GM12874 (cell line): ENCODE measurements around the gene FSD1.

Experiments
- TF ChIP-seq, protein P1 (sequence below): IDR thresholded peaks from 2 replicates; pipeline ENCODE4 v1.5.1; 2011; ENCODE audit warnings: low read depth, mild to moderate bottlenecking, control low read depth, low read length, moderate library complexity; ENCODE audit not compliant: insufficient read depth

Gene FSD1

DNA sequence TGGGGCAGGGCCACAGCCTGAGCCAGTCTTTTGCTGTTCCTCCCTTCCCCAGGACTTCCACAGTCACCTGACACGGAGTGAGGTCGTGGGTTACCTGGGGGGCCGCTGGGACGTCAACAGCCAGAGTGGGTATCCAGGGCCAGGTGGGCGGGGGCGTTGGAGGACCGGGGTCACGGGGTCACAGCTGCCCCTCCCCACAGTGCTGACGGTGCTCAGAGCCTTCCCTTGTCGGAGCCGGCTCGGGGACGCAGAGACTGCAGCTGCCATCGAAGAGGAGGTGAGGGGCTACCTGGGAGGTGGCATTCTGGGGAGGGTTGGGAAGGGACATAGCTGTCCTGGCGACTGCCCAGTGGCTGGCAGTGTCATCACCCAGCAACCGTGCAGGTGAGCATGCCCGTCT lies 50.5 kb downstream of the FSD1 start:
- TF ChIP-seq, protein P1, sequence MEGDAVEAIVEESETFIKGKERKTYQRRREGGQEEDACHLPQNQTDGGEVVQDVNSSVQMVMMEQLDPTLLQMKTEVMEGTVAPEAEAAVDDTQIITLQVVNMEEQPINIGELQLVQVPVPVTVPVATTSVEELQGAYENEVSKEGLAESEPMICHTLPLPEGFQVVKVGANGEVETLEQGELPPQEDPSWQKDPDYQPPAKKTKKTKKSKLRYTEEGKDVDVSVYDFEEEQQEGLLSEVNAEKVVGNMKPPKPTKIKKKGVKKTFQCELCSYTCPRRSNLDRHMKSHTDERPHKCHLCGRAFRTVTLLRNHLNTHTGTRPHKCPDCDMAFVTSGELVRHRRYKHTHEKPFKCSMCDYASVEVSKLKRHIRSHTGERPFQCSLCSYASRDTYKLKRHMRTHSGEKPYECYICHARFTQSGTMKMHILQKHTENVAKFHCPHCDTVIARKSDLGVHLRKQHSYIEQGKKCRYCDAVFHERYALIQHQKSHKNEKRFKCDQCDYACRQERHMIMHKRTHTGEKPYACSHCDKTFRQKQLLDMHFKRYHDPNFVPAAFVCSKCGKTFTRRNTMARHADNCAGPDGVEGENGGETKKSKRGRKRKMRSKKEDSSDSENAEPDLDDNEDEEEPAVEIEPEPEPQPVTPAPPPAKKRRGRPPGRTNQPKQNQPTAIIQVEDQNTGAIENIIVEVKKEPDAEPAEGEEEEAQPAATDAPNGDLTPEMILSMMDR, result no peak

DNA sequence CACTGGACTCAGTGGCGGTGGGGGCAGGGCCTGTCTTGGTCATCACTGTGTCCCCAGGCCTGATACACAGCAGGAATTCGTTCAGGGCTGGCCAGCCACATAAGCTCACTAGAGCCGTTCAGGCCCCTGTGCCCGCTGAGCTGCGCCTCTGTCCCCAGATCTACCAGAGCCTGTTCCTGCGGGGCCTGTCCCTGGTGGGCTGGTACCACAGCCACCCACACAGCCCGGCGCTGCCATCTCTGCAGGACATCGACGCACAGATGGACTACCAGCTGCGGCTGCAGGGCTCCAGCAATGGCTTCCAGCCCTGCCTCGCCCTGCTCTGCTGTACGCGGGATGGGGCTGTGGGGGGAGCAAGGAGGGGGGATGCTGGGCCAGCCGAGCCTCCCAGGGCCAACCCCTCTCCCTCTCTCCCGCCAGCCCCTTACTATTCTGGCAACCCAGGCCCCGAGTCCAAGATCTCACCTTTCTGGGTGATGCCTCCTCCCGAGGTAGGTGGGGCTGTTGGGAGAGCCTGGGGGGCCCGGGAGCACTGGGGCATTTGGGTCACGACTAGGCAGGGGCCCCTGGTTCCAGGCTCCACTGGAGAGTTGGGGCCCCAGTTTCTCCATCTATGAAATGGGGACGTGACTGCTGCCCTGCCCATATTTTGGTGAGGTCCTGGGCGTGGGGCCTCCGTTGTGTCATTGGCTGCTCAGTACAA lies 52.8 kb downstream of the FSD1 start:
- TF ChIP-seq, protein P1, result no peak

DNA sequence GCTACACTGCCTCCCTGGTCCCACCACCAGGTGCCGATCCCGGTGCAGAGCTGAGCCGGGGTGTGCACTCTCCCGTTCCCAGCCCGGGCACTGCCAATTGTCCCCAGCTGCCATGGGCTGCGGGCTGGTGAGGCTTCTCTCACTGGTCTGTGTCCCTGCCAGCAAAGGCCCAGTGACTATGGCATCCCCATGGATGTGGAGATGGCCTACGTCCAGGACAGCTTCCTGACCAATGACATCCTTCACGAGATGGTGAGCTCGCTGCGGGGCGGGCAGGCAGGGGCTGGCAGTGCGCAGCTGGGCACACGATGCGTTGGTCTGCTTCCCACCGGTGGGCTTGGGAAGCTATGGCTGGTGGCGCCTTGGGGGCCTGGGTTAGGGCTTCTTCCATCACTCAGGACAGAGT lies 53.5 kb downstream of the FSD1 start:
- TF ChIP-seq, protein P1, result no peak

DNA sequence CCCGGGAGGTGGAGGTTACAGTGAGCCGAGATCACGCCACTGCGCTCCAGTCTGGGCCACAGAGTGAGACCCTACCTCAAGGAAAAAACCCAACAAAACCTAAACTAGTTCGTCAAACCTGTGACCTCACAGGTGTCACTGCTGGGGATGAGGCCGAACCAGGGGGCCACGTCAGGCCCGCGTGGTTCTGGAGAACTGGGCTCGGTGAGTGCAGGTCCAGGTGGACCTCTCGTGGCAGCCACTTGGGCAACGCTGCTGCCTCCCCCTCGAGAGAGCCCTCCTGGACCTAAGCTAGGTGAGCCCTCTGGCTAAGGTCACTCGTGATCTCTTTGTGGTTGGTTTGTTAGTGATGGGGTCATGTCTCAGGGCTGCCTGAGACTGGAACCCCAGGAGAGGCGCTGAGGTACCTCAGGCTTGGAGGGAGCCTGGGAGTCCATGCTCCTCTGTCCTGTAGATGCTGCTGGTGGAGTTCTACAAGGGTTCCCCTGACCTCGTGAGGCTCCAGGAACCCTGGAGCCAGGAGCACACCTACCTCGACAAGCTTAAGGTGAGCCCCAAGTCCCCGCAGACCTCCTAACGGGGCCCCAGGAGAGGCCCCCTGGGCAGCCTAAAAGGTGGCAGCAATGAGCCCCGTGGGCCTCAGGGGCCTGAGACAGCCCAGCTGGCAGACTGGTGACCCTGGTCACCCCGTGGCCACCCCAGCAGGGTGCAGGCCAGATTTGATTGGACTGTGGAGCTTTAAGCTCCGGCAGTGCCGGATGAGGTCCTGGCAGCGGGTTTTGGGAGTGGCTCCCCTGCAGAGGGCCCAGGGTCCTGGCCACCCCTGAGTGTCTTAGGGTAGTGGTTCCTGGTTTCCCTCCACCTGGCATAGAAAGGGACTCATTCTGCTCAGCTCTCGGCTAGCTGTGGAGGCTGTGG lies 54.6 kb downstream of the FSD1 start:
- TF ChIP-seq, protein P1, result no peak

DNA sequence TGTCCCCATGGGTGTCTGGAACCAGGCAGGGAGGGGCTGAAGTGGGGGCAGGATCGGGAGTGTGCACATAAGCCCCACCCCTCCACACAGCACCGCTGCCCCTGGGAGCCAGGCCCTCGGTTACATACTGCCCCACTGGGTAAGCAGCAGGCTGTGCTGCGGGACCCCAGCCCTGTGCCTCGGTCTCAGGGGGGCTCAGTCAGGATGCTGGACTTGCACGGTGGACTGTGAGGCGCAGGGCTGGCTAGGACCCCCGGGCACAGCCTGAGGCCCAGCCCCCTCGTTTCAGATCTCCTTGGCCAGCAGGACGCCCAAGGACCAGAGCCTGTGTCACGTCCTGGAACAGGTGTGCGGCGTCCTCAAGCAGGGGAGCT lies 55.2 kb downstream of the FSD1 start:
- TF ChIP-seq, protein P1, result no peak

DNA sequence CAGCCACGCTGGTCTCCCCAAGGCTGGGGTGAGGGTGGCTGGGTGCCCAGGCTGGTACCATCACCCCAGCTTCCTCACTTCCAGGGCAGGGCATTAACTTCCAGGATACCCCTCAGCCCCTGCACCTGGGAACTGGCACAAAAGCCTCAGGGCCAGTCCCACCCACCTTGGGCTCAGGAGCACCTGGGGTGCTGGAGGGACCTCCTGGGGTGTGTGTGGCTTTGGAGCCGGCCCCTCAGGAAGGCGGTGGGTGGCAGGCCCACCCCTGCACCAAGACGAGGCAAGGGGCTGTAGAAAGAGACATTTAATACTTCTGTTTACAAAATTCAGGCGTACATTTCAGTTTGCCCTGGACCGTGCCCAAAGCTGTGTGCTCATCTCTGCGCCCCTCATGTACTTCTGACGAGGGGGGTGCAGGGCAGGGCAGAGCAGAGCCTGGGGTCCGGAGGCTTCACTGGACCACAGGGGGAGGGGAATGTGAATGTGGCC lies 55.7 kb downstream of the FSD1 start:
- TF ChIP-seq, protein P1, result no peak

DNA sequence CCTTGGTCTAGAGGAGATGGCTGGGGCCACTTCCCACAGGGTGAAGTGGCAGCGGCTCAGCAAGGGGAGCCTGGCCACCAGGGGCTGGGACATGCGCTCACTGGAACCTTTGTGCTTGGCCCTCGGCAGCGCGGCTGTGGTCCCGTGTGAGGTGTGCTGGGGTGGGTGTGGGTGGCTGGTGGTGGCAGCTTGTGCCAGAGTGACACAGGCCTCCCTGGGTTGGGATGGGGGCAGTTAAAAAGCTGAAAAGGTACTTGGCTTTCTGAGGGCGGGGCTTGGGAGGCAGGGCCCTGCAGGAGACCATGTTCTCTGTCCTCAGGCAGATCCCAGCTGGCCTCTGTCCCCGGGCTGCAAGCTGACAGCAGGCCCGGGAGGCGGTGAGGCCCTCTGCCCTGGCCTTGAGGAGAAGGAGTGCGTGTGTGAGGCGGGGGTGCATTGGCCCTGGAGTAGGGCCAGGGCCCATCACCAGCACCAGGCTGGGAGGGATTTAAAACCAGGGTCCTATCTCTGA lies 56.3 kb downstream of the FSD1 start:
- TF ChIP-seq, protein P1, result no peak
